H1 (cell line): ENCODE data around the gene EGR4. TPM values are rescaled to one million over a fixed set of nuclear protein-coding genes. Genes with fewer than 3 reads are reported as not detected.

Experiments used
- CTCF ChIA-PET: fragments of 300-600 bp; sonication (Branson Sonifier 250); formaldehyde crosslinking; loops from one replicate; lab custom pipeline; 2021; ENCODE audit not compliant: partially characterized antibody; lab: Charles Lee
- POLR2A ChIA-PET: fragments of 300-600 bp; sonication (Branson Sonifier 250); formaldehyde crosslinking; loops from one replicate; lab custom pipeline; 2021; ENCODE audit warnings: inconsistent platforms; ENCODE audit not compliant: partially characterized antibody; lab: Charles Lee
- DNase-seq, 2 experiments: peaks; one replicate each; pipeline versions ENCODE4 v3.0.0 to v3.0.0-alpha.2; 2010 to 2022; ENCODE audit warnings: low spot score in 2 of 2, low read depth in 1 of 2, mixed read lengths in 1 of 2
- FAIRE-seq: peaks from 2 replicates; lab custom pipeline; 2011; peaks lifted over from hg19 to GRCh38; lab: Jason Lieb, UNC
- H2AFZ ChIP-seq: 2 replicates; pipeline ENCODE4 v1.8.1; 2012; ENCODE audit warnings: low read length, inconsistent platforms
- H2AK5ac ChIP-seq: 2 replicates; pipeline ENCODE4 v1.6.1; 2013; ENCODE audit warnings: low read depth, low read length
- H2BK120ac ChIP-seq: replicated peaks from 2 replicates; pipeline ENCODE3; 2013; ENCODE audit warnings: low read depth, low read length, inconsistent platforms
- H2BK12ac ChIP-seq: 2 replicates; pipeline ENCODE4 v1.6.1; 2013; ENCODE audit warnings: low read depth, low read length
- H2BK15ac ChIP-seq: 2 replicates; pipeline ENCODE4 v1.6.1; 2013; ENCODE audit warnings: low read length
- H2BK20ac ChIP-seq: 2 replicates; pipeline ENCODE4 v1.6.1; 2013; ENCODE audit warnings: low read length
- H2BK5ac ChIP-seq: 2 replicates; pipeline ENCODE4 v1.6.1; 2013; ENCODE audit warnings: low read depth, low read length
- H3K14ac ChIP-seq: 2 replicates; pipeline ENCODE4 v1.6.1; 2013; ENCODE audit warnings: inconsistent platforms; ENCODE audit not compliant: insufficient read length
- H3K18ac ChIP-seq: 2 replicates; pipeline ENCODE4 v1.6.1; 2013; ENCODE audit warnings: low read length; ENCODE audit errors: extremely low read depth
- H3K23ac ChIP-seq: 2 replicates; pipeline ENCODE4 v1.6.1; 2013; ENCODE audit warnings: inconsistent platforms; ENCODE audit not compliant: insufficient read length
- H3K23me2 ChIP-seq: 2 replicates; pipeline ENCODE4 v1.6.1; 2013; ENCODE audit warnings: low read depth, low read length
- H3K27ac ChIP-seq: 2 replicates; pipeline ENCODE4 v1.6.1; 2011; ENCODE audit warnings: low read depth, low read length, inconsistent platforms
- H3K27me3 ChIP-seq, 4 experiments: replicated peaks in 1 of 4; 1 replicate in 1 of 4; 2 replicates in 3 of 4; pipeline versions ENCODE4 v1.6.1 to v1.8.1; 2011 to 2013; ENCODE audit warnings: low read length in 3 of 4, mild to moderate bottlenecking in 3 of 4, inconsistent platforms in 2 of 4, mixed read lengths in 2 of 4, moderate library complexity in 1 of 4; ENCODE audit not compliant: control insufficient read depth in 3 of 4, insufficient read depth in 3 of 4; ENCODE audit errors: extremely low read depth in 1 of 4
- H3K36me3 ChIP-seq, 4 experiments: 2 replicates each; pipeline versions ENCODE4 v1.6.1 to v1.8.1; 2011 to 2013; ENCODE audit warnings: mild to moderate bottlenecking in 4 of 4, low read length in 3 of 4, moderate library complexity in 2 of 4, control low read depth in 1 of 4, inconsistent platforms in 1 of 4; ENCODE audit not compliant: insufficient read depth in 4 of 4, control insufficient read depth in 2 of 4
- H3K4ac ChIP-seq: replicated peaks from 2 replicates; pipeline ENCODE3; 2013; ENCODE audit warnings: low read length, low read depth, mixed read lengths, inconsistent platforms; ENCODE audit not compliant: insufficient read length
- H3K4me1 ChIP-seq, 4 experiments: replicated peaks in 1 of 4; 1 replicate in 1 of 4; 2 replicates in 3 of 4; pipeline versions ENCODE4 v1.6.1 to v1.8.1; 2011 to 2013; ENCODE audit warnings: low read length in 3 of 4, inconsistent platforms in 2 of 4, mixed read lengths in 1 of 4; ENCODE audit not compliant: insufficient read depth in 4 of 4, control insufficient read depth in 3 of 4
- H3K4me2 ChIP-seq, 2 experiments: 2 replicates each; pipeline versions ENCODE4 v1.6.1 to v1.8.1; 2011 to 2013; ENCODE audit warnings: low read depth in 2 of 2, low read length in 2 of 2, control low read depth in 1 of 2, inconsistent platforms in 1 of 2, mild to moderate bottlenecking in 1 of 2; ENCODE audit not compliant: insufficient read depth in 1 of 2
- H3K4me3 ChIP-seq, 4 experiments: fragments of 200-600, 300-600 bp in 1 of 4; sonication (generic), shearing (Covaris generic), sonication (Bioruptor Twin) in 1 of 4; 2 replicates each; pipeline versions ENCODE4 v1.5.1 to v1.8.1; 2011 to 2016; ENCODE audit warnings: low read length in 4 of 4, low read depth in 3 of 4, control low read depth in 2 of 4, inconsistent platforms in 2 of 4, mild to moderate bottlenecking in 2 of 4, mixed read lengths in 1 of 4, moderate library complexity in 1 of 4; ENCODE audit not compliant: insufficient read depth in 2 of 4; ENCODE audit errors: extremely low read depth in 1 of 4
- H3K56ac ChIP-seq: replicated peaks from 2 replicates; pipeline ENCODE3; 2013; ENCODE audit warnings: low read depth, mild to moderate bottlenecking, mixed read lengths, low read length, inconsistent platforms; ENCODE audit not compliant: insufficient read length
- H3K79me1 ChIP-seq: 2 replicates; pipeline ENCODE4 v1.6.1; 2013; ENCODE audit warnings: low read depth, low read length, control low read depth
- H3K79me2 ChIP-seq, 2 experiments: 2 replicates each; pipeline versions ENCODE4 v1.6.1 to v1.8.1; 2012 to 2013; ENCODE audit warnings: low read length in 2 of 2, mild to moderate bottlenecking in 2 of 2, inconsistent platforms in 1 of 2; ENCODE audit not compliant: insufficient read depth in 2 of 2, control insufficient read depth in 1 of 2
- H3K9ac ChIP-seq, 4 experiments: replicated peaks in 1 of 4; 1 replicate in 1 of 4; 2 replicates in 3 of 4; pipeline versions ENCODE4 v1.6.1 to v1.8.1; 2011 to 2013; ENCODE audit warnings: low read depth in 3 of 4, low read length in 3 of 4, control low read depth in 2 of 4, mild to moderate bottlenecking in 2 of 4, moderate library complexity in 2 of 4, inconsistent platforms in 1 of 4; ENCODE audit errors: extremely low read depth in 1 of 4
- H3K9me3 ChIP-seq, 2 experiments: 2 replicates each; pipeline versions ENCODE4 v1.6.1 to v1.8.1; 2012 to 2013; ENCODE audit warnings: mild to moderate bottlenecking in 2 of 2, moderate library complexity in 2 of 2, control low read depth in 1 of 2, inconsistent platforms in 1 of 2, low read depth in 1 of 2, low read length in 1 of 2, mixed read lengths in 1 of 2; ENCODE audit not compliant: insufficient read depth in 2 of 2
- H4K20me1 ChIP-seq, 2 experiments: replicated peaks in 1 of 2; 2 replicates each; pipeline versions ENCODE3 to v1.8.1; 2011 to 2013; ENCODE audit warnings: inconsistent platforms in 2 of 2, low read length in 2 of 2, mild to moderate bottlenecking in 1 of 2; ENCODE audit not compliant: insufficient read depth in 2 of 2, control insufficient read depth in 1 of 2
- H4K5ac ChIP-seq: 2 replicates; pipeline ENCODE4 v1.6.1; 2013; ENCODE audit warnings: low read length, low read depth, mixed read lengths, inconsistent platforms; ENCODE audit not compliant: insufficient read length
- H4K8ac ChIP-seq: 2 replicates; pipeline ENCODE4 v1.8.0; 2013; ENCODE audit warnings: mild to moderate bottlenecking, moderate library complexity, low read length, inconsistent platforms; ENCODE audit not compliant: insufficient read depth; ENCODE audit errors: extremely low read depth
- H4K91ac ChIP-seq: replicated peaks from 2 replicates; pipeline ENCODE3; 2013; ENCODE audit warnings: low read length, mixed read lengths, inconsistent platforms; ENCODE audit not compliant: insufficient read length
- POLR2A ChIP-seq, 2 experiments: IDR thresholded peaks; 1 replicate in 1 of 2; 2 replicates in 1 of 2; pipeline ENCODE4 v1.6.1; 2011; ENCODE audit warnings: low read depth in 2 of 2, low read length in 2 of 2, mild to moderate bottlenecking in 2 of 2; ENCODE audit errors: control extremely low read depth in 1 of 2
- POLR2AphosphoS5 ChIP-seq: IDR thresholded peaks from 2 replicates; pipeline ENCODE4 v1.6.1; 2011; ENCODE audit warnings: low read depth, low read length
- WGBS, 2 experiments: shearing (Covaris generic) in 1 of 2; methylation state at CpG; one replicate each; pipeline versions ENCODE4 v1.1.6 to v1.1.7; 2013 to 2015; ENCODE audit warnings: low lambda C conversion rate in 2 of 2, mixed read lengths in 2 of 2, inconsistent platforms in 1 of 2, low coverage in 1 of 2, missing lambda C conversion rate in 1 of 2; ENCODE audit not compliant: insufficient replicate concordance in 2 of 2, insufficient coverage in 1 of 2, insufficient read length in 1 of 2; ENCODE audit errors: extremely low coverage in 1 of 2, missing lambda C conversion rate in 1 of 2; 5-methylcytosine and 5-hydroxymethylcytosine counted together
- polyA plus RNA-seq, 7 experiments: library from polyadenylated mRNA; depleted of rRNA in 3 of 7; stranded (reverse) in 5 of 7; unstranded in 2 of 7; fragments of >200 nt in 5 of 7; fragments of 200-250 nt in 2 of 7; gene quantifications; 1 replicate in 5 of 7; 2 replicates in 1 of 7; 4 replicates in 1 of 7; pipeline versions ENCODE4 v1.2.1 to v1.2.3, GENCODE V29; 2011 to 2013; ENCODE audit warnings: missing spikeins in 2 of 7, mixed read lengths in 2 of 7
- total RNA-seq: library from RNA; stranded (reverse); fragmentation: NEBNext Ultra II Directional; extraction: Animal tissue kit (Norgen Biotek cat#: 25700); gene quantifications from 2 replicates; pipeline ENCODE4 v1.2.1, GENCODE V29; 2021

EGR4 gene
- total and polyA plus RNA-seq, 2 of the 8 experiments (the other 6 are each of a cell fraction or from before 2014, with no cell fraction given): 0.20 TPM; not detected in 1

DNA sequence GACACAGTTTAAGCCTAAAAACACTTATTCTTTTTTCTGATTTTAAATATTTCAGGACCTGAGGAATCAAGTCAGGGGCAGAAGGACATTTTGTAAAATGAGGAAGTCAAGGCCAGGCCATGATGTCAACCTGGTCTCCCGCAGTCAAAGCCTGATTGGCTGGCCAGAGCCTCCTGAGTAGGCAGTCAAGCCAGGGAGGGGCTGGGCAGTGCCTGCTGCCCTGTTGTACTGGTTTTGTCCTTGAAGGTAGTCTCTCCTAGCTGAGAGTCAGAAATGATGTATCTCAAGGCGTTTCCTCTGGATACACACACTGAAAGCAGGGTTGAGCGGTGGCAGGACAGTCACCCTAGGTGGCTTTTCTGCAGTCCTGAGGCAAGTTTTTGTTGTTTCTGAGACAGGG lies 39.4 kb downstream of the EGR4 start:
- DNase-seq (no peak), FAIRE-seq (no peak)
- Histone ChIP-seq H3K9me3 (no peaks in the 10 kb centered on the region), H3K23ac (no peak overlapping the region), H3K4me1 (peaks cover 0 to 7% (median 1%) of the 10 kb centered on the region in 4 experiments; a peak in 2 of 7 replicates), H4K5ac (no peak overlapping the region), H3K79me2 (no peaks in the 10 kb centered on the region), H3K4me2 (no peak overlapping the region), H3K23me2 (no peaks in the 10 kb centered on the region), H2BK20ac (no peak overlapping the region), H3K18ac (no peak overlapping the region), H3K79me1 (no peaks in the 10 kb centered on the region), H3K14ac (no peak overlapping the region), H4K8ac (no peak overlapping the region), H4K91ac (no peak overlapping the region), H3K27ac (no peak overlapping the region), H3K4ac (no peak overlapping the region), H2AFZ (no peak overlapping the region), H2BK12ac (no peak overlapping the region), H3K36me3 (peaks cover 29 to 59% (median 42%) of the 10 kb centered on the region in 4 experiments), H2BK15ac (no peak overlapping the region), H2AK5ac (no peak overlapping the region), H3K56ac (no peak overlapping the region), H4K20me1 (peaks cover 15 to 24% of the 10 kb centered on the region in 2 experiments), H3K27me3 (no peaks in the 10 kb centered on the region), H3K4me3 (no peak overlapping the region), H2BK120ac (no peak overlapping the region), H2BK5ac (no peak overlapping the region), H3K9ac (no peak overlapping the region)
- CTCF ChIA-PET: interaction anchor here (0.8 to 7.0 kb wide), 6 partner anchors 9 to 167 kb away, joined by 3 to 51 read pairs (median 4); partner anchors contain the start of genes CCT7 and PRADC1
- 87% methylated on average over 3 of the region's 3 CpGs; no CpG with 5 or more reads in 1 of the 2 experiments for WGBS, 2 experiments
- POLR2A ChIA-PET: interaction anchor here (0.6 to 6.5 kb wide), 12 partner anchors 8 to 36 kb away, joined by 3 to 105 read pairs (median 4); partner anchors contain the start of genes CCT7, FBXO41 and PRADC1
- TF ChIP-seq POLR2A (IDR thresholded peaks at IDR 0.05; ENCODE audit: control extremely low read depth in 1 of 2, low read depth in 2 of 2, low read length in 2 of 2) (peak in 1 of 2 experiments; percentile 43; a peak in 2 of 3 replicates), POLR2AphosphoS5 (peak; percentile 25; the same call in 1 of the 2 replicates)
